ENCODE results near the gene SLC6A3. TPM values are rescaled to one million over a fixed set of nuclear protein-coding genes. Genes with fewer than 3 reads are reported as not detected.
"Not testable (repeated sequence)": the region's sequence is repeated elsewhere in the genome, so short reads cannot be mapped to it uniquely, and the experiment has no call there.

SLC6A3 gene
- polyA plus RNA-seq, 4 donors: 0.03 to 0.30 TPM; not detected in 2

- no peak overlapping the region for H3K4me3 ChIP-seq (ENCODE audit: low read depth in 1 of 3, low read length in 3 of 3)
- H3K27ac ChIP-seq (ENCODE audit: low read depth in 1 of 3, low read length in 2 of 3): no peak overlapping the region
- no peaks in the 10 kb centered on the region for H3K27me3 ChIP-seq (ENCODE audit: control insufficient read depth in 3 of 3, insufficient read depth in 3 of 3, low read length in 3 of 3)
- no peaks in the 10 kb centered on the region for H3K9me3 ChIP-seq (ENCODE audit: control insufficient read depth in 2 of 2, insufficient read depth in 1 of 2, low read depth in 1 of 2, low read length in 1 of 2)
- peaks cover 0 to 18% (median 0%) of the 10 kb centered on the region in 3 donors for H3K36me3 ChIP-seq (ENCODE audit: control insufficient read depth in 3 of 3, insufficient read depth in 2 of 3, low read depth in 1 of 3, low read length in 3 of 3)
- WGBS, 3 donors: 96 to 97% (median 97%) methylated on average over 46 of the region's 46 CpGs
- no peaks in the 10 kb centered on the region for H3K4me1 ChIP-seq (ENCODE audit: control insufficient read depth in 3 of 3, insufficient read depth in 2 of 3, low read depth in 1 of 3, low read length in 2 of 3)
- no peak for FAIRE-seq
- no peak for DNase-seq
Measured at GRCh38 chr5:1463326-1464095, 18.3 kb upstream of the SLC6A3 start.

- FAIRE-seq: no peak
- peaks cover 0 to 6% of the 10 kb centered on the region in 2 donors for H3K9me3 ChIP-seq (ENCODE audit: control insufficient read depth in 2 of 2, insufficient read depth in 1 of 2, low read depth in 1 of 2, low read length in 1 of 2)
- no peaks in the 10 kb centered on the region for H3K27me3 ChIP-seq (ENCODE audit: control insufficient read depth in 3 of 3, insufficient read depth in 3 of 3, low read length in 3 of 3)
- WGBS, 3 donors: 91 to 93% (median 91%) methylated on average over 20 of the region's 20 CpGs
- no peak overlapping the region for H3K27ac ChIP-seq (ENCODE audit: low read depth in 1 of 3, low read length in 2 of 3)
- no peak overlapping the region for H3K4me3 ChIP-seq (ENCODE audit: low read depth in 1 of 3, low read length in 3 of 3)
- no peak for DNase-seq
- no peaks in the 10 kb centered on the region for H3K4me1 ChIP-seq (ENCODE audit: control insufficient read depth in 3 of 3, insufficient read depth in 2 of 3, low read depth in 1 of 3, low read length in 2 of 3)
- peaks cover 0 to 18% (median 0%) of the 10 kb centered on the region in 3 donors for H3K36me3 ChIP-seq (ENCODE audit: control insufficient read depth in 3 of 3, insufficient read depth in 2 of 3, low read depth in 1 of 3, low read length in 3 of 3)
Measured at GRCh38 chr5:1462358-1462757, 17.1 kb upstream of the SLC6A3 start.

GRCh38 chr5:1461396-1461795, 16.2 kb upstream of the SLC6A3 start:
- FAIRE-seq (no peak), DNase-seq (no peak)
- Histone ChIP-seq H3K4me3 (ENCODE audit: low read depth in 1 of 3, low read length in 3 of 3) (no peak overlapping the region), H3K36me3 (ENCODE audit: control insufficient read depth in 3 of 3, insufficient read depth in 2 of 3, low read depth in 1 of 3, low read length in 3 of 3) (peaks cover 0 to 16% (median 0%) of the 10 kb centered on the region in 3 donors), H3K27ac (ENCODE audit: low read depth in 1 of 3, low read length in 2 of 3) (no peak overlapping the region), H3K9me3 (ENCODE audit: control insufficient read depth in 2 of 2, insufficient read depth in 1 of 2, low read depth in 1 of 2, low read length in 1 of 2) (peaks cover 0 to 10% of the 10 kb centered on the region in 2 donors), H3K4me1 (ENCODE audit: control insufficient read depth in 3 of 3, insufficient read depth in 2 of 3, low read depth in 1 of 3, low read length in 2 of 3) (no peaks in the 10 kb centered on the region), H3K27me3 (ENCODE audit: control insufficient read depth in 3 of 3, insufficient read depth in 3 of 3, low read length in 3 of 3) (no peaks in the 10 kb centered on the region)
- WGBS, 3 donors: 94 to 97% (median 96%) methylated on average over 10 of the region's 10 CpGs

GRCh38 chr5:1460054-1460682, 14.9 kb upstream of the SLC6A3 start:
- WGBS, 3 donors: 80 to 93% (median 88%) methylated on average over 16 of the region's 16 CpGs
- no peak for DNase-seq
- no peak overlapping the region for H3K4me3 ChIP-seq (ENCODE audit: low read depth in 1 of 3, low read length in 3 of 3)
- peaks cover 0 to 16% of the 10 kb centered on the region in 2 donors for H3K9me3 ChIP-seq (ENCODE audit: control insufficient read depth in 2 of 2, insufficient read depth in 1 of 2, low read depth in 1 of 2, low read length in 1 of 2)
- H3K27me3 ChIP-seq (ENCODE audit: control insufficient read depth in 3 of 3, insufficient read depth in 3 of 3, low read length in 3 of 3): no peaks in the 10 kb centered on the region
- peaks cover 0 to 16% (median 0%) of the 10 kb centered on the region in 3 donors for H3K36me3 ChIP-seq (ENCODE audit: control insufficient read depth in 3 of 3, insufficient read depth in 2 of 3, low read depth in 1 of 3, low read length in 3 of 3)
- H3K4me1 ChIP-seq (ENCODE audit: control insufficient read depth in 3 of 3, insufficient read depth in 2 of 3, low read depth in 1 of 3, low read length in 2 of 3): no peaks in the 10 kb centered on the region
- H3K27ac ChIP-seq (ENCODE audit: low read depth in 1 of 3, low read length in 2 of 3): no peak overlapping the region
- no peak for FAIRE-seq

GRCh38 chr5:1459435-1459834, 14.2 kb upstream of the SLC6A3 start:
- H3K4me3 ChIP-seq (ENCODE audit: low read depth in 1 of 3, low read length in 3 of 3); H3K27ac ChIP-seq (ENCODE audit: low read depth in 1 of 3, low read length in 2 of 3); FAIRE-seq; DNase-seq; H3K27me3 ChIP-seq (ENCODE audit: control insufficient read depth in 3 of 3, insufficient read depth in 3 of 3, low read length in 3 of 3); H3K4me1 ChIP-seq (ENCODE audit: control insufficient read depth in 3 of 3, insufficient read depth in 2 of 3, low read depth in 1 of 3, low read length in 2 of 3): not testable (repeated sequence)
- Histone ChIP-seq H3K36me3 (ENCODE audit: control insufficient read depth in 3 of 3, insufficient read depth in 2 of 3, low read depth in 1 of 3, low read length in 3 of 3) (peaks cover 0 to 15% (median 0%) of the 10 kb centered on the region in 3 donors), H3K9me3 (ENCODE audit: control insufficient read depth in 2 of 2, insufficient read depth in 1 of 2, low read depth in 1 of 2, low read length in 1 of 2) (peaks cover 0 to 20% of the 10 kb centered on the region in 2 donors)
- 87 to 100% (median 91%) methylated on average over 2 of the region's 2 CpGs for WGBS, 3 donors

- not testable (repeated sequence) for H3K4me3 ChIP-seq (ENCODE audit: low read depth in 1 of 3, low read length in 3 of 3); DNase-seq; H3K27me3 ChIP-seq (ENCODE audit: control insufficient read depth in 3 of 3, insufficient read depth in 3 of 3, low read length in 3 of 3); H3K27ac ChIP-seq (ENCODE audit: low read depth in 1 of 3, low read length in 2 of 3); H3K36me3 ChIP-seq (ENCODE audit: control insufficient read depth in 3 of 3, insufficient read depth in 2 of 3, low read depth in 1 of 3, low read length in 3 of 3); H3K4me1 ChIP-seq (ENCODE audit: control insufficient read depth in 3 of 3, insufficient read depth in 2 of 3, low read depth in 1 of 3, low read length in 2 of 3); FAIRE-seq
- peaks cover 0 to 30% of the 10 kb centered on the region in 2 donors for H3K9me3 ChIP-seq (ENCODE audit: control insufficient read depth in 2 of 2, insufficient read depth in 1 of 2, low read depth in 1 of 2, low read length in 1 of 2)
- WGBS, 3 donors: 80 to 92% (median 89%) methylated on average over 9 to 10 of the region's 20 CpGs
Measured at GRCh38 chr5:1456110-1456881, 11.1 kb upstream of the SLC6A3 start.

GRCh38 chr5:1453613-1454012, 8.4 kb upstream of the SLC6A3 start:
- DNase-seq (no peak), FAIRE-seq (no peak)
- H3K36me3 ChIP-seq (ENCODE audit: control insufficient read depth in 3 of 3, insufficient read depth in 2 of 3, low read depth in 1 of 3, low read length in 3 of 3): no peaks in the 10 kb centered on the region
- H3K4me3 ChIP-seq (ENCODE audit: low read depth in 1 of 3, low read length in 3 of 3): no peak overlapping the region
- peaks cover 0 to 16% (median 3%) of the 10 kb centered on the region in 3 donors for H3K27me3 ChIP-seq (ENCODE audit: control insufficient read depth in 3 of 3, insufficient read depth in 3 of 3, low read length in 3 of 3)
- H3K4me1 ChIP-seq (ENCODE audit: control insufficient read depth in 3 of 3, insufficient read depth in 2 of 3, low read depth in 1 of 3, low read length in 2 of 3): no peaks in the 10 kb centered on the region
- H3K9me3 ChIP-seq (ENCODE audit: control insufficient read depth in 2 of 2, insufficient read depth in 1 of 2, low read depth in 1 of 2, low read length in 1 of 2): peaks cover 0 to 30% of the 10 kb centered on the region in 2 donors
- 78 to 86% (median 79%) methylated on average over 2 of the region's 2 CpGs for WGBS, 3 donors
- no peak overlapping the region for H3K27ac ChIP-seq (ENCODE audit: low read depth in 1 of 3, low read length in 2 of 3)

GRCh38 chr5:1449081-1449630, 3.9 kb upstream of the SLC6A3 start:
- Histone ChIP-seq H3K36me3 (ENCODE audit: control insufficient read depth in 3 of 3, insufficient read depth in 2 of 3, low read depth in 1 of 3, low read length in 3 of 3) (no peaks in the 10 kb centered on the region), H3K4me1 (ENCODE audit: control insufficient read depth in 3 of 3, insufficient read depth in 2 of 3, low read depth in 1 of 3, low read length in 2 of 3) (peaks cover 0 to 9% (median 0%) of the 10 kb centered on the region in 3 donors), H3K4me3 (ENCODE audit: low read depth in 1 of 3, low read length in 3 of 3) (no peak overlapping the region), H3K27me3 (ENCODE audit: control insufficient read depth in 3 of 3, insufficient read depth in 3 of 3, low read length in 3 of 3) (peaks cover 0 to 51% (median 7%) of the 10 kb centered on the region in 3 donors), H3K27ac (ENCODE audit: low read depth in 1 of 3, low read length in 2 of 3) (no peak overlapping the region), H3K9me3 (ENCODE audit: control insufficient read depth in 2 of 2, insufficient read depth in 1 of 2, low read depth in 1 of 2, low read length in 1 of 2) (peaks cover 0 to 6% of the 10 kb centered on the region in 2 donors)
- FAIRE-seq (no peak), DNase-seq (no peak)
- 89 to 92% (median 90%) methylated on average over 12 of the region's 12 CpGs for WGBS, 3 donors

All from small intestine (tissue), 7 donors.